GM03348 (cell line): ENCODE results near the gene TOM1L1.
A peak's percentile ranks its signal among the peaks of the same experiment; 100 is the strongest.
"Not testable (repeated sequence)": the region's sequence is repeated elsewhere in the genome, so short reads cannot be mapped to it uniquely, and the experiment has no call there.

ENCODE experiments used
- DNase-seq: peaks from one replicate; pipeline ENCODE4 v3.0.0; 2012; ENCODE audit warnings: low spot score

TOM1L1 gene, protein sequence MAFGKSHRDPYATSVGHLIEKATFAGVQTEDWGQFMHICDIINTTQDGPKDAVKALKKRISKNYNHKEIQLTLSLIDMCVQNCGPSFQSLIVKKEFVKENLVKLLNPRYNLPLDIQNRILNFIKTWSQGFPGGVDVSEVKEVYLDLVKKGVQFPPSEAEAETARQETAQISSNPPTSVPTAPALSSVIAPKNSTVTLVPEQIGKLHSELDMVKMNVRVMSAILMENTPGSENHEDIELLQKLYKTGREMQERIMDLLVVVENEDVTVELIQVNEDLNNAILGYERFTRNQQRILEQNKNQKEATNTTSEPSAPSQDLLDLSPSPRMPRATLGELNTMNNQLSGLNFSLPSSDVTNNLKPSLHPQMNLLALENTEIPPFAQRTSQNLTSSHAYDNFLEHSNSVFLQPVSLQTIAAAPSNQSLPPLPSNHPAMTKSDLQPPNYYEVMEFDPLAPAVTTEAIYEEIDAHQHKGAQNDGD

DNA sequence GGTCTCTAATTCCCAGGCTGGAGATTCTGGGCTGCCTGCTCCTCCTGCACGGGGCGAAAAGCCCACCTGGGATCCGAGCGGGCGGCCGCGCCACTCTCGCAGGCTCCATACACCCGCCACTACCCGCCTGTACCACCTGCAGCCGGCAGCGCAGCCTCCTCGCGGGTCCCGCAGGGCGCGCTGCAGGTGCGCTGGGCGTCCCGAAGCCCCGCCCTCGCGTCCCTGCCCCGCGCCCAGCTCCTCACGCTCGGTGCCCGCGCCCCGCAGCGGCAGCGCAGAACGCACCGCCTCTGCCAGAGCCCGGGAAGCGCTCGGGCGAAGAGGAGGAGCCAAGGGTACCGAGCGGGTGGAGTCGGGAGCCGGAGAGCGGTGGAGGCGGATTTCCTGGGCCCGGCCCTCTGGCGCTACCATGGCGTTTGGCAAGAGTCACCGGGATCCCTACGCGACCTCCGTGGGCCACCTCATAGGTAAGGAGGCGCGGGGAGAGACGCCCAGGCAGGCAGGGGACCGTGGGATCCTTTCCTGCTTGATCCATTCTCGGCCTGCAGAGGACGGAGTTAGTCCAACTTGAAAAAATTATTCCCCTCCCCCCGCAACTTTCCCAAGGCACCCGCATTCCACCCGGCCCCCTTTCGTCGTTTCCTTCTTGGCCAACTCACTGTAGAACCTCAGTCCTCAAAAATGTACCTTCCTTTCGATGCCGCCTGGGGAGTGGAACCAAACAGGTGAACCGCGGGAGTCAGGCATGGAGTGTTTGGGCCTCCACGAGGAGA, at the start of gene TOM1L1:
Gene TOM1L1 (plus strand): TSS at position 396 of the 773 bp plus-strand sequence. CDS start 14 bp downstream, at position 410.
- DNase-seq = peak; percentile 92

DNA sequence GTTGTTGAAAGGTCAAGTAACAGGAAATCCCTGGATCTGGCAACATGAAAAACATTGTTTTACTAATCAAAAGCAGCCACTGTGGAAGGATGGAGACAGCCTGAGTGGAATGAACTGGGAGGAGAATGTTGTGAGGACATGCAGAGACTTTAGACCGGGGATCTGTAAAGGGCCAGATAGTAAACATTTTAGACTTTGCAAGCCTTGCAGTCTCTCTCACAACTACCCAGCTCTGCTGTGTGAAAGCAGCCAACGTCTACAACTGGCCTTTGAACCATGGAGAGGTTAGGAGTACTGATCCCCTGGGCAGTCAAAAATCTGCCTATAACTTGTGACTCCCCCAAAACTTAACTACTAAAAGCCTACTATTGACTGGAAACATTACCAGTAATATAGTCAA, 41.5 kb upstream of the TOM1L1 start:
- DNase-seq = no peak

DNA sequence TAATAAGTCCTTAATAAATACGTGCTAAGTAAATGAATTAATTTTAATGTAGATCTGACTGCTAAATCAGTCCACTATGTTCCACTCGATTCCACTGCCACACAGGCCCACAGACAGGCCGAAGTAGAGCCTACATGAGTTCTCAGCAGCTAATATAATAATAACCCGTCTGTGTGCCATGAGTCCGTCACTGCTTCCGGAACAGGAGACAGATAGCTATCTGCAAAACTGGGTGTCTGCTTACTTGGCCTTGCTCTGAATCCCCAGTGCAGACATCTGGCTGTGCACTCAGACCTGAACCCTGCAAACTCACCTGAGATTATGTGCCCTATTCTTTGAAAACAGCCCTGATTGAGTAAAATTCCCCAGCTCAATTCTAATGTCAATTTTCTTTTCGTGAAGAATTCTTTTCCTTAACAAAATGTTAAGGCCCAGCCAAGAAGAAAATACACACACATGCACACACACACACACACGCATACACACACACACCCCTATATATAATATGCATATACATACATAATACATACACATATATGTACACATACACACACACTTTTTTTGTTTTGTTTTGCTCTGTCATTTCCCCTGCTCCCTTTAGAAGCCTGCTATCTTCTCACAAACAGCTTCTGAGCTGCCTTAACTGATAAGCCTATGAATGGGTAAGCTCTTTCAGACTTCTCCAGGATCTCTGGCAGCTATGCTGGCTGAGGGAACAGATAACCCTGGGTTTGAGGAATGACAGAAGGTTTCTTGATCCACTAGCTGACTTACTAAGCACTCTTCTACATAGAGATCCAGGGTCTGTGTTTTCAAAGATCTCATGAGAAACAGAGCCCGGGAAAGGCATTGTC, 39.8 kb upstream of the TOM1L1 start:
- no peak for DNase-seq

- DNase-seq = no peak
Measured at GRCh38 chr17:54861471-54861983, 39.1 kb upstream of the TOM1L1 start.

GRCh38 chr17:54863176-54863575, 37.5 kb upstream of the TOM1L1 start:
- no peak for DNase-seq

- DNase-seq = no peak
Measured at GRCh38 chr17:54864070-54864469, 36.6 kb upstream of the TOM1L1 start.

DNA sequence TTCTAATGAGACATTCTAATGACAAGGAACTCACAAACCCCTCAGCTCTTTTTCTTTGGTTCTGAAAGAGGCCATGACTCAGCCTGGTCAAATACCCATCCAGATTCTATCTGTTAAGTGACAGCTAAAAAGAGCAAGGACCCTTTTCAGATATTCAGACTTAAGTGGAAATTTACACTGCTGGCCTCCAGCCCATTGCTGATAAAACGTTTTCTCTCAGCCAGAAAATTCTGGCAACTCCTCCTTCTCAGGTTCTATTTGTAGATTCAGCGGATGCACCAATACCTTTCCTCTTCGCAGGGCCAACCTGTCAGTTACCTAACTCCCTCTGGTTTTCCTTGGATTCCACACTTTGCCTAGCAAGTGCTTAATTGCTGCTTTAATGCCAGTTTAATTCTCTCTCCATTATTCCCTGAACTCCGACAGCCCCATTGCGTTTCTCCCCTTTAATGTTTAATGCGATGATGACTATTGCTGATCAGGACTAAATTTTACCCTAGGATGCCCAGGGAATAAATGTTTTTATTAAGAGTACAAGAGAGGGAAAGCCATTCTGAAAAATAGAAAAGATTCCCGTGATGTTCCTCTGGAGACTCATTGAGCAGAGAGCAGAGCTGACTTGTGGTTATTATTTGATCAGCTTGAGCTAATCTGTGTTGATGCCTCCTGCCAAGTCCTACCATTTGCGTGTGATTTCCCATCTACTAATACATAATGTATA, 35.9 kb upstream of the TOM1L1 start:
- no peak for DNase-seq

- no peak for DNase-seq
Measured at GRCh38 chr17:54867634-54868033, 33.0 kb upstream of the TOM1L1 start.

DNA sequence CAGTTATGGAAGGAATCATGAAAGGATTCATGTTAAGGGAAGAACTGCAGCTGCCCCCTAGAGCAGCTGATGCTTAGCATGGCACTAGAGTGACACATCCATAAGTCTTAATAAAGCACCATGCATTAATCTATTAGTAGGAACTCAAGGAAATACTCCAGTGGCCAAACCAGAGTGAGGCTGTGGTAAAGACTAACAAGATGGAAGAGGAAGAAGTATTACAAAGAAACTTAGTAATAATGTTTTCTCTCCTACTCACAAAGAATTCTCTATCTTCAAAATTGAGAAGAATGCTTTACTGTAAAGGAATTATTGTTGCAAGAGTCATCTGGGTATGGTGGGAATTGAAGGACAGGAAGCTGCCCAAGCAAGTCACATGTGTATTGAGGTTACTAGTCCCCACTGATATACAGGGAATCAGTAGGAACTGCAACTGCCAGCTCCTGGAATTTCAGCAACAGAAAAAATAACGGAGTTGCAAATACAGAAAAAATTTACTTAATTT, 29.9 kb upstream of the TOM1L1 start:
- no peak for DNase-seq

DNA sequence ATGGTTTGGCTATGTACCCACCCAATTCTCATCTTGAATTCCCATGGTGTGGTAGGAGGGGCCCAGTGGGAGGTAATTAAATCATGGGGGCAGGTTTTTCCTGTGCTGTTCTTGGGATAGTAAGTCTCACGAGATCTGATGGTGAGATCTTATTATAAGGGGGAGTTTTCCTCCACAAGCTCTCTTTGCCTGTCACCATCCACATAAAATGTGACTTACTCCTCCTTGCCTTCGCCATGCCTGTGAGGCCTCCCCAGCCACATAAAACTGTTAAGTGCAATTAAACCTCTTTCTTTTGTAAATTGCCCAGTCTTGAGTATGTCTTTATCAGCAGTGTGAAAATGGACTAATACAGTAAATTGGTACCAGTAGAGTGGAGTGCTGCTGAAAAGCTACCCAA, 24.7 kb upstream of the TOM1L1 start:
- DNase-seq = not testable (repeated sequence)

DNA sequence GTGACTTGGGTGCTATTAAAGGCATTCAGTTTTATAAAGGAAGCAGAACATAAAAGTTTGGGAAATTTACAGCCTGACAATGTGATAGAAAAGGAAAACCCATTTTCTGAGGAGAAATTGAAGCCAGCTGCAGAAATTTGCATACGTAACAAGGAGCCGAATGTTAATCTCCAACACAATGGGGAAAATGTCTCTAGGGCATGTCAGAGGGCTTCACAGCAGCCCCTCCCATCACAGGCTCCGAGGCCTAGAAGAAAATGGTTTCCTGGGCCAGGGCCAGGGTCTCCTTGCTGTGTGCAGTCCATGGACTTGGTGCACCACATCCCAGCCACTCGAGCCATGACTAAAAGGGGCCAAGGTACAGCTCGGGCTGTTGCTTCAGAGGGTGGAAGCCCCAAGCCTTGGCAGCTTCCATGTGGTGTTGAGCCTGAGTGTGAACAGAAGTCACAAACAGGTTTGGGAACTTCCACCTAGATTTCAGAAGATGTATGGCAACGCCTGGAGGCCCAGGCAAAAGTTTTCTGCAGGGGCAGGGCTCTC, 23.9 kb upstream of the TOM1L1 start:
- no peak for DNase-seq

- DNase-seq = no peak
Measured at GRCh38 chr17:54881255-54881972, 19.2 kb upstream of the TOM1L1 start.

- no peak for DNase-seq
Measured at GRCh38 chr17:54882371-54882770, 18.3 kb upstream of the TOM1L1 start.

- no peak for DNase-seq
Measured at GRCh38 chr17:54882950-54883349, 17.7 kb upstream of the TOM1L1 start.

DNA sequence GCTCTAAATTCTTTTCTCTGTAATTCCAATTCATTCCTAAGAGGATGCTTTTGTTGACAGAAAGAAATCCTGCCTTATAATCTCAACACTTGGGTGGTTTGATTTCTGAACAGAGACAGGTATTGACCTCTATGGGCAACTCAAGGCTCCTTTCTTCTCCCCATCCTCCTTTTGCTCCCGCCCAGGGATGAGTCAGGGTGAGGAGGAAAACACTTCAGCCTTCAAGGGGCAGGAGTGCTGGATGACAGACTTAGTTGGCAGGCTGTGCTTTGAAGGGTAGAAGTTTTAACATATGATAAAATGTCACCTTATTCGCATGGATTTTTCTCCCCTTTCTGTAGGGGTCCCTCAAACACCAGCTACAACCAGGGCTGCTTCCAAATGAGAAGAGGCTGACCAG, 16.7 kb upstream of the TOM1L1 start:
- DNase-seq = no peak

GRCh38 chr17:54887787-54888186, 12.9 kb upstream of the TOM1L1 start:
- no peak for DNase-seq

GRCh38 chr17:54888254-54888653, 12.4 kb upstream of the TOM1L1 start:
- no peak for DNase-seq

DNA sequence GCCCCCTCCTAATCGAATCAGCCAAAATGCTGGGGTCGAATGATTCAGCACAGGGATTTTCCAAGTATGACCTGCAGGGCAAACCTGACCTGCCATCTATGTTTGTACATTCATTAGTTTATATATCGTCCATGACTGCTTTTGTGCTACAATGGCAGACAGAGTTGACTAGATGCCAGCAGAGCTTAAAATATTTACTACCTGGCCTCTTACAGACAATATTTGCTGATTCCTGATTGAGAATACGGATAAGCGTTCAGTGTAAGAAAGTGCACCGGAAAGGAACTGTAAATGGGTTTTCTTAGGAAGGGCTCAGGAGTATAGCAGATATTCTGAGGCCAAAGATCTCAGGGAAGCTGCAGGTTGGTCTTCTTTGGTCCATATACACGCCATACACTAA, 11.7 kb upstream of the TOM1L1 start:
- no peak for DNase-seq

GRCh38 chr17:54891176-54891821, 9.4 kb upstream of the TOM1L1 start:
- peak; percentile 84 for DNase-seq

DNA sequence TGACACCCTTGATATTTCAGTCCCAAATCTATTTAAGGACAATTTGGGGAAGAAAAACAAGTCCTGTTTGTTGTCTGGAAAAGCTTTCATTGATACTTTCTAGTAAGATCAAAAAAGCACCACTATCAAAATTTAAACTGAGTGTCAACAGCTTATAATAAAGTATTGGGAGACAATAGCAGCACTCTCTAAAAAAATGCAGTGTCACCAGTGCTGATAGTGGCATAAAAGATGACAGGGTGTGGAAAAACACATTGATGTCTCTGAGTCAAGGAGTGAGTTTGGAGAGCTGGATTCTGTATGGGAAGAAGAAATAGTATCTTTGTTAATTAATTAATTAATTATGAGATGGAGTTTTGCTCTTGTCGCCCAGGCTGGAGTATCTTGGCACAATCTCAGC, 8.3 kb upstream of the TOM1L1 start:
- DNase-seq = no peak
